K562 (cell line): Measurements from ENCODE around the gene IRF2BP2. TPM values are rescaled to one million over a fixed set of nuclear protein-coding genes. Genes with fewer than 3 reads are reported as not detected.

Experiments
- BMI1 ChIP-seq: fragments of 150-350 bp; IDR thresholded peaks from 2 replicates; pipeline ENCODE4 v1.6.1; 2014; ENCODE audit warnings: low read length
- C11orf30 ChIP-seq: fragments of 450-650 bp; IDR thresholded peaks from 2 replicates; pipeline ENCODE4 v1.6.1; 2016; ENCODE audit warnings: low read depth, mild to moderate bottlenecking
- CHD1 ChIP-seq: fragments of 200-600 bp; sonication (generic); IDR thresholded peaks from one replicate; pipeline ENCODE4 v1.6.1; 2012; ENCODE audit warnings: mild to moderate bottlenecking, moderate library complexity, low read length, inconsistent platforms
- GTF2A2 ChIP-seq: IDR thresholded peaks from 2 replicates; pipeline ENCODE4 v1.6.1; 2016; ENCODE audit warnings: mild to moderate bottlenecking, missing genetic modification characterization, missing compliant biosample characterization
- HBP1 ChIP-seq: fragments of 450-650 bp; formaldehyde crosslinking; IDR thresholded peaks from 2 replicates; pipeline ENCODE4 v1.4.0; 2022; ENCODE audit warnings: missing genetic modification characterization
- HES1 ChIP-seq: fragments of 450-650 bp; IDR thresholded peaks from 2 replicates; pipeline ENCODE4 v1.6.1; 2016; ENCODE audit warnings: low read depth, mild to moderate bottlenecking, moderate library complexity
- MTA3 ChIP-seq: fragments of 450-650 bp; formaldehyde crosslinking; IDR thresholded peaks from 2 replicates; pipeline ENCODE4 v1.6.1; 2017; ENCODE audit warnings: mild to moderate bottlenecking, borderline replicate concordance
- MXI1 ChIP-seq: IDR thresholded peaks from 2 replicates; pipeline ENCODE4 v1.6.1; 2011; ENCODE audit warnings: low read depth, mild to moderate bottlenecking, improper control_type of control experiment, low read length
- MYNN ChIP-seq, 2 experiments: sonication (generic); formaldehyde crosslinking in 1 of 2; IDR thresholded peaks; 2 replicates each; pipeline versions ENCODE4 v1.5.0 to v1.6.1; 2016 to 2020; ENCODE audit warnings: antibody characterized with exemption in 1 of 2, missing genetic modification reagents in 1 of 2
- NCOR1 ChIP-seq: fragments of 450-650 bp; IDR thresholded peaks from 2 replicates; pipeline ENCODE4 v1.6.1; 2016; ENCODE audit warnings: mild to moderate bottlenecking, moderate library complexity
- NONO ChIP-seq, 2 experiments: fragments of 200-400 bp in 1 of 2; fragments of 450-650 bp in 1 of 2; formaldehyde crosslinking in 1 of 2; IDR thresholded peaks; 2 replicates each; pipeline ENCODE4 v1.6.1; 2017; ENCODE audit warnings: low read depth in 2 of 2, mild to moderate bottlenecking in 2 of 2, moderate library complexity in 2 of 2, low read length in 1 of 2
- SIN3B ChIP-seq: fragments of 450-650 bp; IDR thresholded peaks from 2 replicates; pipeline ENCODE4 v1.6.1; 2017; ENCODE audit warnings: low read depth, mild to moderate bottlenecking, moderate library complexity
- SNIP1 ChIP-seq: fragments of 450-650 bp; IDR thresholded peaks from 2 replicates; pipeline ENCODE4 v1.7.1; 2017; ENCODE audit warnings: low read depth, mild to moderate bottlenecking
- SPI1 ChIP-seq: IDR thresholded peaks from 2 replicates; pipeline ENCODE4 v1.6.1; 2011; ENCODE audit warnings: low read depth, low read length, control low read depth, borderline replicate concordance
- TEAD1 ChIP-seq, 2 experiments: fragments of 450-650 bp in 1 of 2; sonication (generic) in 1 of 2; formaldehyde crosslinking; IDR thresholded peaks; 2 replicates each; pipeline versions ENCODE4 v1.4.0 to v1.8.0; 2020 to 2022; ENCODE audit warnings: mild to moderate bottlenecking in 2 of 2, missing genetic modification reagents in 1 of 2
- ZNF253 ChIP-seq: fragments of 250-450 bp; sonication (Bioruptor Pico); conservative IDR thresholded peaks from 2 replicates; pipeline ENCODE4 v1.6.1; 2021; ENCODE audit warnings: mild to moderate bottlenecking
- ZNF41 ChIP-seq: fragments of 250-450 bp; sonication (Bioruptor Pico); conservative IDR thresholded peaks from 2 replicates; pipeline ENCODE4 v1.4.0; 2020; ENCODE audit warnings: mild to moderate bottlenecking
- ZNF436 ChIP-seq: fragments of 250-450, 450-650 bp; sonication (Bioruptor Pico); formaldehyde crosslinking; IDR thresholded peaks from 2 replicates; pipeline ENCODE4 v1.7.0; 2020; ENCODE audit warnings: mild to moderate bottlenecking
- polyA plus RNA-seq, 8 experiments: library from polyadenylated mRNA; depleted of rRNA in 4 of 8; stranded (reverse) in 5 of 8; unstranded in 3 of 8; fragments of >200 nt; fragmentation: Nextera tagmentation in 2 of 8; fragmentation: Illumina TruSeq in 1 of 8; extraction: Ambion mirVana in 2 of 8; extraction: Trizol in 1 of 8; gene quantifications; 2 replicates each; pipeline versions ENCODE4 v1.2.1 to v1.2.3, GENCODE V29; 2011 to 2014; ENCODE audit warnings: inconsistent platforms in 1 of 8, missing spikeins in 1 of 8
- total RNA-seq, 7 experiments: library from RNA; depleted of rRNA in 6 of 7; stranded (reverse); fragments of >200 nt in 6 of 7; fragmentation: Illumina TruSeq in 2 of 7; extraction: Trizol in 2 of 7; gene quantifications; 2 replicates each; pipeline versions ENCODE4 v1.2.1 to v1.2.3, GENCODE V29; 2011 to 2021; ENCODE audit warnings: low replicate concordance in 1 of 7
- TF ChIP-seq, protein P1 (sequence below): fragments of 250-450 bp; sonication (Bioruptor Pico); IDR thresholded peaks from 2 replicates; pipeline ENCODE4 v1.8.0; 2022; ENCODE audit warnings: moderate library complexity, mild to moderate bottlenecking, inconsistent platforms
- TF ChIP-seq, protein P2 (sequence below), 2 experiments: fragments of 200-800 bp in 1 of 2; sonication (Bioruptor generic) in 1 of 2; sonication (generic) in 1 of 2; formaldehyde crosslinking in 1 of 2; IDR thresholded peaks in 1 of 2; conservative IDR thresholded peaks in 1 of 2; 2 replicates each; pipeline versions ENCODE4 v1.5.0 to v1.6.1; 2016 to 2020; ENCODE audit warnings: missing compliant biosample characterization in 1 of 2, missing genetic modification characterization in 1 of 2, missing genetic modification reagents in 1 of 2
- TF ChIP-seq, protein P3 (sequence below): fragments of 250-450 bp; sonication (Bioruptor Pico); IDR thresholded peaks from 2 replicates; pipeline ENCODE4 v1.5.0; 2021; ENCODE audit warnings: mild to moderate bottlenecking, moderate library complexity

Gene IRF2BP2
- total and polyA plus RNA-seq, 9 of the 15 experiments (the other 6 are each of a cell fraction or from before 2014, with no cell fraction given): 7.7 to 68.6 (median 22.1) TPM

GRCh38 chr1:234610061-234610665 is at the start of gene IRF2BP2 (continued):
- TF ChIP-seq SNIP1: no peak
- TF ChIP-seq SIN3B: no peak
- TF ChIP-seq GTF2A2 (tag): no peak
- TF ChIP-seq, protein P1, sequence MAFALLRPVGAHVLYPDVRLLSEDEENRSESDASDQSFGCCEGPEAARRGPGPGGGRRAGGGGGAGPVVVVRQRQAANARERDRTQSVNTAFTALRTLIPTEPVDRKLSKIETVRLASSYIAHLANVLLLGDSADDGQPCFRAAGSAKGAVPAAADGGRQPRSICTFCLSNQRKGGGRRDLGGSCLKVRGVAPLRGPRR (CRISPR knock-in tag): no peak
- TF ChIP-seq NCOR1: no peak
- TF ChIP-seq, protein P2, sequence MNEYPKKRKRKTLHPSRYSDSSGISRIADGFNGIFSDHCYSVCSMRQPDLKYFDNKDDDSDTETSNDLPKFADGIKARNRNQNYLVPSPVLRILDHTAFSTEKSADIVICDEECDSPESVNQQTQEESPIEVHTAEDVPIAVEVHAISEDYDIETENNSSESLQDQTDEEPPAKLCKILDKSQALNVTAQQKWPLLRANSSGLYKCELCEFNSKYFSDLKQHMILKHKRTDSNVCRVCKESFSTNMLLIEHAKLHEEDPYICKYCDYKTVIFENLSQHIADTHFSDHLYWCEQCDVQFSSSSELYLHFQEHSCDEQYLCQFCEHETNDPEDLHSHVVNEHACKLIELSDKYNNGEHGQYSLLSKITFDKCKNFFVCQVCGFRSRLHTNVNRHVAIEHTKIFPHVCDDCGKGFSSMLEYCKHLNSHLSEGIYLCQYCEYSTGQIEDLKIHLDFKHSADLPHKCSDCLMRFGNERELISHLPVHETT (CRISPR knock-in tag; conservative IDR thresholded peaks at IDR 0.05 in 1 of 2, IDR thresholded peaks at IDR 0.05 in 1 of 2): peak in 1 of 2 experiments; percentile 90; a peak in 2 of 4 replicates
- TF ChIP-seq ZNF436 (CRISPR knock-in tag): no peak
- no peak for TF ChIP-seq MYNN (IDR thresholded peaks at IDR 0.05)
- no peak for TF ChIP-seq MYNN (CRISPR knock-in tag; IDR thresholded peaks at IDR 0.05)
- TF ChIP-seq, protein P3, sequence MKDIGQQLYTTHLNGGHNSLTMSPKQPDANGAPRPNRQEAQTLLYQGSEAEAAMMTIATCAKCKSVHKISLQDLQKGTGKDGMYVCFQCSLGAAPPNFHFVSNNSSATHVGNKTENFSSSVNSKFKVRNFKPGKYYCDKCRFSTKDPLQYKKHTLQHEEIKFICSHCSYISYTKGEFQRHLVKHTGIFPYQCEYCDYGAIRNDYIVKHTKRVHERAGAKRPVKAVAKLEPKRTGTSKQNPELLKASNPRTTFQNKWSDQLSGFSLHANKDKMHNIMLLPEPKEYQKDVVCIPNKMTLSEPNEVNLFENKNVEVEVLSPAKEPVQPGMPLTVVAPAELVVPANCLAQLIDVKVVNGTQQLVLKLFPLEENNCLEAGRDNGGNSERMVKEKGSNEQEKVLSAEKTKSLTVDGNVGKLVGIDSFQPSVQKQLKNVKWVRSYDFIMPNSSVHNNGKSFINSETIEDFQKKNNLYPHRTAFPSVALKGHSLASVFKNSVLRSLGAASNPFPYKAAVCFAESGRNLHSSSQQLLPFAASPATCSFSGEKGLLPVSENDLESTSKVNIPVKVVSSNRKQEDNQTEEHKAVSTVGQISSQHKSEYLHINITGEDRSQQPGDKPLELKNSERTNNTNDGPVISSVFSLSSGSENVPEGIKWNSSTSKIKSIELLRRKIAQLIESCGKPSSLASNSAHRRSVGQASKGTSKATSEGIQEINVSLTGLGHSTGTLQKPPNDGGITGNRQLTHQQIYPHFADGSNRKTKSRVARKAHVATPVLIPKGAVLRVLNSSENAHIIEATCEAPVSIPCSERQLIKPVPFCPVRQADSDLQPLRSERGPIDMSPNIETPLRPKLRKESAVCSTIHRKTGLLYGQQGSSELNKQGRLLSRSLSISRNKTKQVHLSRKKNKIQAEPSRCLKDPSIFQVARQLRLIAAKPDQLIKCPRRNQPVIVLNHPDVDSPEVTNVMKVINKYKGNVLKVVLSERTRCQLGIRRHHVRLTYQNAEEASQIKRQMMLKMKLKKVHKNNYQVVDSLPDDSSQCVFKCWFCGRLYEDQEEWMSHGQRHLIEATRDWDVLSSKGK (CRISPR knock-in tag): no peak
- no peak for TF ChIP-seq ZNF253 (CRISPR knock-in tag)
- TF ChIP-seq HBP1 (CRISPR knock-in tag): peak; percentile 48; the same call in 1 of the 2 replicates
- TF ChIP-seq NONO (IDR thresholded peaks at IDR 0.05; ENCODE audit: low read depth in 2 of 2, low read length in 1 of 2): peak; percentile 35 to 56; a peak in 1 of 4 replicates
- TF ChIP-seq ZNF41 (CRISPR knock-in tag): peak; percentile 4; the same call in 1 of the 2 replicates
- 0 out of 2 replicates have a peak, but pooled peaks have one; percentile 15 for TF ChIP-seq MTA3
- no peak for TF ChIP-seq BMI1
- TF ChIP-seq C11orf30: no peak
- peak; percentile 91 for TF ChIP-seq CHD1
- TF ChIP-seq HES1: no peak
- no peak for TF ChIP-seq MXI1
- peak in 1 of 2 experiments; percentile 40; a peak in 1 of 4 replicates for TF ChIP-seq TEAD1 (CRISPR knock-in tag; IDR thresholded peaks at IDR 0.05)
- no peak for TF ChIP-seq SPI1
